Right cardiac atrium (tissue), 5 donors: Measurements from ENCODE around the gene PBX3. TPM values are rescaled to one million over a fixed set of nuclear protein-coding genes. Genes with fewer than 3 reads are reported as not detected.

ENCODE experiments used
- ATAC-seq, 2 donors: fragments of 200-7000 bp; cut with Tn5 transposase; one replicate each; pipeline versions ENCODE4 v1.8.0 to v1.9.1; 2020; ENCODE audit warnings: moderate library complexity in 2 of 2, mild to moderate bottlenecking in 1 of 2
- DNase-seq, 3 donors: peaks; one replicate each; pipeline ENCODE4 v3.0.0-alpha.2; 2020
- H3K27ac ChIP-seq: one replicate; pipeline ENCODE4 v1.5.1; 2013; ENCODE audit warnings: mild to moderate bottlenecking, low read length, control low read depth, moderate library complexity
- H3K27me3 ChIP-seq: one replicate; pipeline ENCODE4 v1.6.1; 2013; ENCODE audit not compliant: control insufficient read depth, insufficient read depth
- H3K4me1 ChIP-seq: one replicate; pipeline ENCODE4 v1.6.1; 2013; ENCODE audit warnings: low read length; ENCODE audit not compliant: control insufficient read depth, insufficient read depth
- H3K4me3 ChIP-seq: one replicate; pipeline ENCODE4 v1.5.1; 2013; ENCODE audit warnings: low read length, control low read depth
- H3K9me3 ChIP-seq: one replicate; pipeline ENCODE4 v1.6.1; 2013; ENCODE audit warnings: low read length; ENCODE audit not compliant: control insufficient read depth
- WGBS: extraction: QIAGEN DNeasy Blood & Tissue Kit; methylation state at CpG from one replicate; pipeline ENCODE4 v1.1.7; 2013; 5-methylcytosine and 5-hydroxymethylcytosine counted together
- intact Hi-C, 4 donors: fragments of 100-400 bp; cut with DNase I; formaldehyde crosslinking; loops; one replicate each; pipeline versions ENCODE4 v1.11.0 to v1.14.0; 2022 to 2023
- polyA plus RNA-seq: library from polyadenylated mRNA; stranded (reverse); fragments of 200-250 nt; gene quantifications from one replicate; pipeline ENCODE4 v1.2.3, GENCODE V29; 2013
- total RNA-seq, 4 donors: library from RNA; stranded (reverse); fragmentation: NEBNext Ultra II Directional; extraction: Animal tissue kit (Norgen Biotek cat#: 25700); gene quantifications; one replicate each; pipeline ENCODE4 v1.2.1, GENCODE V29; 2021
- donor health status: healthy with polysubstance abuse.
- donor health status: DM: no; HTN: yes; CAD: no.
- donor health status: DM: no; HTN: no; CAD: no.
- donor health status: DM: no; HTN: yes; CAD: no; lungs with severe emphysema.
- donor health status: DM: yes; HTN: yes; CAD: no.

PBX3 gene
- total and polyA plus RNA-seq, 5 donors, result 47.6 to 107 (median 88.4) TPM

- intact Hi-C loops, result no loop called here
- WGBS, result 75% methylated on average over 1 of the region's 1 CpG
- H3K4me1 ChIP-seq, result peaks cover 2% of the 10 kb centered on the region
- no peaks in the 10 kb centered on the region for H3K27me3 ChIP-seq
- DNase-seq (no peak), ATAC-seq (no peak)
- no peak overlapping the region for H3K27ac ChIP-seq
- no peaks in the 10 kb centered on the region for H3K9me3 ChIP-seq
- no peak overlapping the region for H3K4me3 ChIP-seq
Measured at GRCh38 chr9:125863923-125864322, 116.8 kb downstream of the PBX3 start.

DNA sequence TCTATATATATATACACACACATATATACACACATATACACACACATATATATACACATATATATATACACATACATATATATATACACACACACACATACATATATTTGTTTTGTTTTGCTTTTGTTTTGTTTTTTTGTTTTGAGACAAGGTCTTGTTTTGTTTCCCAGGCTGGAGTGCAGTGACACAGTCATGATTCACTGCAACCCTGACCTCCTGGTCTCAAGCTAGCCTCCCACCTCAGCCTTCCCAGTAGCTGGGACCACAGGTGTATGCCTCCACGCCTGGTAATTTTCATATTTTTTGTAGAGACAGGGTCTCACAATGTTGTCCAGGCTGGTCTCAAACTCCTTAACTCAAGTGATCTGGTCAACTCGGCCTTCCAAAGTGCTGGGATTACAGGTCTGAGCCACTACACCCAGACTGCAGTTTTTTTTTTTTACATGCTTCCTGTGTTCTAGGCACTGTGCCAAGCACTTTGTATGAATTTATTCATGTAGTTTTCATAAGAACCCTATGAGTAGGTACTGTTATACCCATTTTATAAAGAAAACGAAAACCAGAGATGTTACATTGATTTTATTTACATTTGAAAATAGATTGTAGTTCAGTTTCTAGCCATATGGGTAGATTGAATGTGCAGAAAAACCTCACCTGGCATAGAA, 120.7 kb downstream of the PBX3 start:
- WGBS, result 69% methylated on average over 3 of the region's 3 CpGs
- intact Hi-C loops, result no loop called here
- H3K27me3 ChIP-seq, result no peaks in the 10 kb centered on the region
- H3K4me3 ChIP-seq, result no peak overlapping the region
- DNase-seq (no peak), ATAC-seq (no peak)
- H3K27ac ChIP-seq, result no peak overlapping the region
- H3K9me3 ChIP-seq, result no peaks in the 10 kb centered on the region
- H3K4me1 ChIP-seq, result peaks cover 2% of the 10 kb centered on the region

- DNase-seq, result peak in 1 of 3 donors; percentile 16
- ATAC-seq, result peak in 1 of 2 donors; percentile 73
- no peaks in the 10 kb centered on the region for H3K9me3 ChIP-seq
- no peaks in the 10 kb centered on the region for H3K27me3 ChIP-seq
- H3K27ac ChIP-seq, result peak overlapping the region; percentile 48
- H3K4me3 ChIP-seq, result no peak overlapping the region
- no peaks in the 10 kb centered on the region for H3K4me1 ChIP-seq
- WGBS, result 78% methylated on average over 3 of the region's 3 CpGs
- intact Hi-C loops, result no loop called here
Measured at GRCh38 chr9:125878164-125878631, 131.0 kb downstream of the PBX3 start.

- Histone ChIP-seq H3K4me3 (no peak overlapping the region), H3K27ac (no peak overlapping the region), H3K9me3 (no peaks in the 10 kb centered on the region), H3K4me1 (peaks cover 1% of the 10 kb centered on the region), H3K27me3 (no peaks in the 10 kb centered on the region)
- ATAC-seq (no peak), DNase-seq (no peak)
- intact Hi-C loops, result loop anchor here in 1 of 4 donors (10.0 kb wide), 1 partner anchor 126 kb away; no protein-coding TSS in a partner anchor
Measured at GRCh38 chr9:125881042-125881441, 133.9 kb downstream of the PBX3 start.

GRCh38 chr9:125883565-125884217, 136.5 kb downstream of the PBX3 start:
- 70% methylated on average over 6 of the region's 6 CpGs for WGBS
- H3K4me1 ChIP-seq, result peaks cover 1% of the 10 kb centered on the region
- ATAC-seq (peak; percentile 47 to 62), DNase-seq (no peak)
- no peaks in the 10 kb centered on the region for H3K9me3 ChIP-seq
- no peaks in the 10 kb centered on the region for H3K27me3 ChIP-seq
- H3K4me3 ChIP-seq, result no peak overlapping the region
- intact Hi-C loops, result loop anchor here in 1 of 4 donors (10.0 kb wide), 1 partner anchor 129 kb away; no protein-coding TSS in a partner anchor
- no peak overlapping the region for H3K27ac ChIP-seq

DNA sequence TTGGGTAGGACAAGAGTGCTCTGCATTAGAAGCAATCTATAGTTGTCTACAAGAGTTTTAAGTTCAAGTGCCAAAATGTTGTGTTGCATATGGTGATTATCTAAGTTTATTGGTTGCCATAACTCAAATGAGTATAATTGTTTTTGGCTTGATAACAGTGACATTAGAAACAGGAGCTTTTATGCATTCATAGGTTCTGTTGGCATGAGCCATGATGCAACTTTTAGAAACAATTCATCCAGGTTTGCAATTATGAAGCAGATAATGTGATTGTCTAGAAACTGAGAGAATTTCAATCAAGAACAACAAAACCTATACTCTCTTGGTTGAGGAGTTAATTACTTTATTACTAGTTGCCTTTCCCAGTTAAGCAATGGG, 137.0 kb downstream of the PBX3 start:
- H3K27ac ChIP-seq, result no peak overlapping the region

GRCh38 chr9:125885405-125886034, 138.3 kb downstream of the PBX3 start:
- intact Hi-C loops, result loop anchor here in 2 of 4 donors (5.0 to 10.0 kb wide), 2 partner anchors 131 to 138 kb away; partner anchors contain the start of gene PBX3 (in 1 of the 2)

More for the DNA sequence above, 137.0 kb downstream of the PBX3 start:
- Histone ChIP-seq H3K4me3 (no peak overlapping the region), H3K27me3 (no peaks in the 10 kb centered on the region), H3K9me3 (no peaks in the 10 kb centered on the region), H3K4me1 (peaks cover 1% of the 10 kb centered on the region)
- DNase-seq (no peak), ATAC-seq (no peak)
- intact Hi-C loops, result loop anchor here in 1 of 4 donors (10.0 kb wide), 1 partner anchor 129 kb away; no protein-coding TSS in a partner anchor

DNA sequence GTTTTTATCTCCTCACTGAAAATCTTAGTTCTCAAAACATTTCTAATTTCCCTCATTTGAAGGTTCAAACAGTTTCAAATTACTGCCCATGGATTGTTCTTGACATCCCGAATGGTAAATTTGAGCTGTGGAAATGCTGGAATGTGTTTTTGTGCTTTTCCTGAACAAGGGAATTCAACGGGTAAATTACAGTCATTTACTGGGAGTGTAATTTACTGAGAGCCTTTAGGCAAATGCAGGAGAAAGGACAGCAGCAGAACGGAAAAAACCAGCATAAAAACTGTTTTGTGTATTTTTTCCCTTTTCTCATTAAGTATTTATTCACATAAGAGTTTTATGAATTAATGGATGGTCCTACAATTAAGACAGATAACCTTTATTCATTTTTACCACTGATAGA, 139.2 kb downstream of the PBX3 start:
- ATAC-seq (no peak), DNase-seq (no peak)
- Histone ChIP-seq H3K27ac (no peak overlapping the region), H3K4me1 (peaks cover 1% of the 10 kb centered on the region), H3K9me3 (no peaks in the 10 kb centered on the region), H3K4me3 (no peak overlapping the region), H3K27me3 (no peaks in the 10 kb centered on the region)
- 49% methylated on average over 3 of the region's 3 CpGs for WGBS
- intact Hi-C loops, result loop anchor here in 2 of 4 donors (5.0 to 10.0 kb wide), 2 partner anchors 132 to 139 kb away; partner anchors contain the start of gene PBX3 (in 1 of the 2)

More at GRCh38 chr9:125885405-125886034, 138.3 kb downstream of the PBX3 start:
- no peak overlapping the region for H3K4me3 ChIP-seq
- H3K27ac ChIP-seq, result no peak overlapping the region
- no peaks in the 10 kb centered on the region for H3K9me3 ChIP-seq
- 85% methylated on average over 5 of the region's 5 CpGs for WGBS
- DNase-seq (no peak), ATAC-seq (no peak)
- no peaks in the 10 kb centered on the region for H3K27me3 ChIP-seq
- peaks cover 1% of the 10 kb centered on the region for H3K4me1 ChIP-seq

DNA sequence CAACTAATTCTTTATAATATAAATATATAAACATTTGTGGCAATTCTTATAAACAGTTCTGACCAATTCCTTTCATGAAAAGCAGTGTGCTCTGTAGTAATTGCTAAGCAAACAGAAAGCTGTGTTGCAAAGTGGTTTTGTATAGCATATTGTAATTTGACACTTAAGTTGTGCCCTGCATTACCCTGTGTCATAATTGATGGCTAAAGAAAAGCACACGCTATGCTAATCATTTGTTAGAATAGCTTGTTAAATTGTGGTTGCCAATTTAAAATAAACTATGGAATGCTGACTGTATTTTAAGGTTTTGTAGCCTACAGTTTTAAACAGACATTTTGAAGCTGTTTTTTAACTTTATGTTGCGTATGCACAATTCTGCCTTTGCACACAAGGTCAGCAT, 140.0 kb downstream of the PBX3 start:
- ATAC-seq (no peak), DNase-seq (no peak)
- WGBS, result 69% methylated on average over 2 of the region's 2 CpGs
- Histone ChIP-seq H3K27me3 (no peaks in the 10 kb centered on the region), H3K9me3 (no peaks in the 10 kb centered on the region), H3K4me1 (peaks cover 1% of the 10 kb centered on the region), H3K27ac (no peak overlapping the region), H3K4me3 (no peak overlapping the region)
- intact Hi-C loops, result loop anchor here in 2 of 4 donors (5.0 to 10.0 kb wide), 2 partner anchors 132 to 140 kb away; partner anchors contain the start of gene PBX3 (in 1 of the 2)

- Histone ChIP-seq H3K27ac (no peak overlapping the region), H3K9me3 (no peaks in the 10 kb centered on the region), H3K4me1 (peaks cover 1% of the 10 kb centered on the region), H3K4me3 (no peak overlapping the region), H3K27me3 (no peaks in the 10 kb centered on the region)
- intact Hi-C loops, result loop anchor here in 2 of 4 donors (5.0 to 10.0 kb wide), 2 partner anchors 133 to 141 kb away; partner anchors contain the start of gene PBX3 (in 1 of the 2)
- ATAC-seq (no peak), DNase-seq (no peak)
- WGBS, result 74% methylated on average over 7 of the region's 7 CpGs
Measured at GRCh38 chr9:125888211-125888610, 141.0 kb downstream of the PBX3 start.
